Suprapubic skin (tissue), 4 donors: ENCODE data around the gene MTA3. TPM values are rescaled to one million over a fixed set of nuclear protein-coding genes. Genes with fewer than 3 reads are reported as not detected.
"Not testable (repeated sequence)": the region's sequence is repeated elsewhere in the genome, so short reads cannot be mapped to it uniquely, and the experiment has no call there.

Experiments used
- DNase-seq, 2 donors: peaks; one replicate each; pipeline ENCODE4 v3.0.0-alpha.2; 2019; ENCODE audit warnings: low spot score in 2 of 2
- H3K27ac ChIP-seq: fragments of 200-600 bp; sonication (generic); one replicate; pipeline ENCODE4 v1.5.1; 2019
- H3K27me3 ChIP-seq: fragments of 200-600 bp; sonication (generic); one replicate; pipeline ENCODE4 v1.5.1; 2019
- H3K36me3 ChIP-seq: fragments of 200-600 bp; sonication (generic); one replicate; pipeline ENCODE4 v1.5.1; 2019
- H3K4me1 ChIP-seq: fragments of 200-600 bp; sonication (generic); one replicate; pipeline ENCODE4 v1.5.1; 2019
- H3K4me3 ChIP-seq: fragments of 200-600 bp; sonication (generic); one replicate; pipeline ENCODE4 v1.5.1; 2019; ENCODE audit warnings: mild to moderate bottlenecking
- H3K9me3 ChIP-seq: fragments of 200-600 bp; sonication (generic); one replicate; pipeline ENCODE4 v1.5.1; 2019
- CTCF ChIP-seq, 2 donors: fragments of 200-600 bp in 1 of 2; fragments of 450-650 bp in 1 of 2; sonication (generic) in 1 of 2; IDR thresholded peaks; one replicate each; pipeline ENCODE4 v1.5.1; 2016 to 2019; ENCODE audit warnings: antibody characterized with exemption in 2 of 2, mild to moderate bottlenecking in 1 of 2, moderate library complexity in 1 of 2
- EP300 ChIP-seq: sonication (generic); formaldehyde crosslinking; IDR thresholded peaks from one replicate; pipeline ENCODE4 v1.6.1; 2017; ENCODE audit warnings: antibody characterized with exemption
- POLR2A ChIP-seq, 2 donors: fragments of 450-650 bp; IDR thresholded peaks; one replicate each; pipeline ENCODE4 v1.6.1; 2017; ENCODE audit warnings: antibody characterized with exemption in 2 of 2, mild to moderate bottlenecking in 2 of 2, moderate library complexity in 2 of 2
- POLR2AphosphoS5 ChIP-seq, 3 donors: sonication (generic); formaldehyde crosslinking; IDR thresholded peaks; one replicate each; pipeline ENCODE4 v1.6.1; 2017; ENCODE audit warnings: antibody characterized with exemption in 3 of 3
- WGBS: methylation state at CpG from one replicate; pipeline ENCODE4 v1.1.5; 2018; 5-methylcytosine and 5-hydroxymethylcytosine counted together
- total RNA-seq, 4 donors: library from RNA; depleted of rRNA; stranded (reverse); fragments of >200 nt; gene quantifications; one replicate each; pipeline ENCODE4 v1.1.0, GENCODE V29; 2016

The MTA3 gene
- total RNA-seq, 4 donors from 2014 or later = 29.6 to 81.9 (median 30.3) TPM

- Histone ChIP-seq H3K27me3 (no peaks in the 10 kb centered on the region), H3K4me3 (no peak overlapping the region), H3K36me3 (peaks cover 28% of the 10 kb centered on the region), H3K4me1 (no peaks in the 10 kb centered on the region), H3K9me3 (no peaks in the 10 kb centered on the region), H3K27ac (no peak overlapping the region)
- no peak for TF ChIP-seq POLR2AphosphoS5 (IDR thresholded peaks at IDR 0.05)
- no peak for TF ChIP-seq EP300
- TF ChIP-seq CTCF (IDR thresholded peaks at IDR 0.05) = no peak
- TF ChIP-seq POLR2A (IDR thresholded peaks at IDR 0.05) = no peak
- WGBS = 83% methylated on average over 8 of the region's 8 CpGs
- no peak for DNase-seq
These were observed 38.7 kb downstream of the MTA3 start for GRCh38 chr2:42607101-42607637.

GRCh38 chr2:42613281-42614064 is 45.0 kb downstream of the MTA3 start:
- Histone ChIP-seq H3K4me1 (no peaks in the 10 kb centered on the region), H3K27ac (no peak overlapping the region), H3K4me3 (no peak overlapping the region), H3K36me3 (peaks cover 46% of the 10 kb centered on the region), H3K27me3 (no peaks in the 10 kb centered on the region), H3K9me3 (no peaks in the 10 kb centered on the region)
- no peak for DNase-seq
- 85% methylated on average over 6 of the region's 6 CpGs for WGBS
- TF ChIP-seq POLR2A (IDR thresholded peaks at IDR 0.05) (no peak), EP300 (no peak), POLR2AphosphoS5 (IDR thresholded peaks at IDR 0.05) (no peak), CTCF (IDR thresholded peaks at IDR 0.05) (no peak)

GRCh38 chr2:42614838-42615237 is 46.4 kb downstream of the MTA3 start:
- 83% methylated on average over 7 of the region's 7 CpGs for WGBS
- peaks cover 4% of the 10 kb centered on the region for H3K4me1 ChIP-seq
- peaks cover 36% of the 10 kb centered on the region for H3K36me3 ChIP-seq
- H3K27ac ChIP-seq = no peak overlapping the region
- DNase-seq = no peak
- H3K4me3 ChIP-seq = no peak overlapping the region
- no peak for TF ChIP-seq CTCF (IDR thresholded peaks at IDR 0.05)
- no peak for TF ChIP-seq POLR2A (IDR thresholded peaks at IDR 0.05)
- TF ChIP-seq EP300 = no peak
- TF ChIP-seq POLR2AphosphoS5 (IDR thresholded peaks at IDR 0.05) = no peak
- H3K27me3 ChIP-seq = no peaks in the 10 kb centered on the region
- H3K9me3 ChIP-seq = no peaks in the 10 kb centered on the region

GRCh38 chr2:42618116-42618515 is 49.7 kb downstream of the MTA3 start:
- Histone ChIP-seq H3K36me3 (peaks cover 13% of the 10 kb centered on the region), H3K27ac (no peak overlapping the region), H3K4me1 (peaks cover 4% of the 10 kb centered on the region), H3K4me3 (no peak overlapping the region), H3K27me3 (no peaks in the 10 kb centered on the region), H3K9me3 (no peaks in the 10 kb centered on the region)
- 93% methylated on average over 5 of the region's 5 CpGs for WGBS
- TF ChIP-seq POLR2A (IDR thresholded peaks at IDR 0.05) (no peak), POLR2AphosphoS5 (IDR thresholded peaks at IDR 0.05) (no peak), EP300 (no peak), CTCF (IDR thresholded peaks at IDR 0.05) (no peak)
- no peak for DNase-seq

- H3K4me3 ChIP-seq = no peak overlapping the region
- H3K9me3 ChIP-seq = no peaks in the 10 kb centered on the region
- 52% methylated on average over 2 of the region's 2 CpGs for WGBS
- TF ChIP-seq POLR2A (IDR thresholded peaks at IDR 0.05) (no peak), EP300 (no peak), POLR2AphosphoS5 (IDR thresholded peaks at IDR 0.05) (no peak), CTCF (IDR thresholded peaks at IDR 0.05) (no peak)
- no peak overlapping the region for H3K27ac ChIP-seq
- no peaks in the 10 kb centered on the region for H3K27me3 ChIP-seq
- peaks cover 4% of the 10 kb centered on the region for H3K4me1 ChIP-seq
- H3K36me3 ChIP-seq = peaks cover 13% of the 10 kb centered on the region
- no peak for DNase-seq
These were observed 50.5 kb downstream of the MTA3 start for GRCh38 chr2:42618972-42619371.

- not testable (repeated sequence) for H3K27ac ChIP-seq, DNase-seq, H3K27me3 ChIP-seq, H3K4me3 ChIP-seq, H3K4me1 ChIP-seq, H3K36me3 ChIP-seq, H3K9me3 ChIP-seq
- WGBS = 92% methylated on average over 15 of the region's 26 CpGs
These were observed 53.2 kb downstream of the MTA3 start for GRCh38 chr2:42621626-42622025.
